ENCODE measurements around the gene PLPP4.

GRCh38 chr10:120574981-120575380 is 118.0 kb downstream of the PLPP4 start:
- TF ChIP-seq, protein P1, sequence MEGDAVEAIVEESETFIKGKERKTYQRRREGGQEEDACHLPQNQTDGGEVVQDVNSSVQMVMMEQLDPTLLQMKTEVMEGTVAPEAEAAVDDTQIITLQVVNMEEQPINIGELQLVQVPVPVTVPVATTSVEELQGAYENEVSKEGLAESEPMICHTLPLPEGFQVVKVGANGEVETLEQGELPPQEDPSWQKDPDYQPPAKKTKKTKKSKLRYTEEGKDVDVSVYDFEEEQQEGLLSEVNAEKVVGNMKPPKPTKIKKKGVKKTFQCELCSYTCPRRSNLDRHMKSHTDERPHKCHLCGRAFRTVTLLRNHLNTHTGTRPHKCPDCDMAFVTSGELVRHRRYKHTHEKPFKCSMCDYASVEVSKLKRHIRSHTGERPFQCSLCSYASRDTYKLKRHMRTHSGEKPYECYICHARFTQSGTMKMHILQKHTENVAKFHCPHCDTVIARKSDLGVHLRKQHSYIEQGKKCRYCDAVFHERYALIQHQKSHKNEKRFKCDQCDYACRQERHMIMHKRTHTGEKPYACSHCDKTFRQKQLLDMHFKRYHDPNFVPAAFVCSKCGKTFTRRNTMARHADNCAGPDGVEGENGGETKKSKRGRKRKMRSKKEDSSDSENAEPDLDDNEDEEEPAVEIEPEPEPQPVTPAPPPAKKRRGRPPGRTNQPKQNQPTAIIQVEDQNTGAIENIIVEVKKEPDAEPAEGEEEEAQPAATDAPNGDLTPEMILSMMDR (IDR thresholded peaks at IDR 0.05; ENCODE audit: low read length): no peak
- TF ChIP-seq EZH2 (optimal IDR thresholded peaks at IDR 0.05; ENCODE audit: low read depth, low read length) (no peak), EZH2phosphoT487 (IDR thresholded peaks at IDR 0.05; ENCODE audit: low read length) (no peak)

Measured in MM.1S (cell line).